Transverse colon (tissue), 4 donors: ENCODE data around the gene MEF2A. TPM values are rescaled to one million over a fixed set of nuclear protein-coding genes. Genes with fewer than 3 reads are reported as not detected.
"Not testable (repeated sequence)": the region's sequence is repeated elsewhere in the genome, so short reads cannot be mapped to it uniquely, and the experiment has no call there.

Source experiments
- DNase-seq: peaks from one replicate; pipeline ENCODE4 v3.0.0-alpha.2; 2019
- H3K27ac ChIP-seq, 4 donors: fragments of 200-600 bp; sonication (generic); 2 replicates each; pipeline ENCODE4 v1.5.1; 2016 to 2018; ENCODE audit warnings: inconsistent platforms in 4 of 4
- H3K27me3 ChIP-seq: fragments of 200-600 bp; sonication (generic); 2 replicates; pipeline ENCODE4 v1.5.1; 2017; ENCODE audit warnings: inconsistent platforms
- H3K36me3 ChIP-seq, 4 donors: fragments of 200-600 bp; sonication (generic); 2 replicates each; pipeline ENCODE4 v1.5.1; 2017 to 2019; ENCODE audit warnings: inconsistent platforms in 4 of 4
- H3K4me1 ChIP-seq, 4 donors: fragments of 200-600 bp; sonication (generic); 2 replicates each; pipeline ENCODE4 v1.5.1; 2017 to 2020; ENCODE audit warnings: inconsistent platforms in 4 of 4
- H3K4me3 ChIP-seq, 4 donors: fragments of 200-600 bp; sonication (generic); 1 replicate in 1 of 4; 2 replicates in 3 of 4; pipeline versions ENCODE4 v1.5.1 to v1.6.1; 2017 to 2019; ENCODE audit warnings: inconsistent platforms in 4 of 4
- H3K9me3 ChIP-seq, 2 donors: fragments of 200-600 bp; sonication (generic); 2 replicates each; pipeline ENCODE4 v1.5.1; 2017 to 2019; ENCODE audit warnings: inconsistent platforms in 2 of 2
- CTCF ChIP-seq, 5 experiments: fragments of 200-600 bp in 3 of 5; fragments of 450-650 bp in 2 of 5; sonication (generic) in 3 of 5; IDR thresholded peaks; 1 replicate in 2 of 5; 2 replicates in 3 of 5; pipeline ENCODE4 v1.5.1; 2016 to 2017; ENCODE audit warnings: antibody characterized with exemption in 5 of 5, inconsistent platforms in 3 of 5, mild to moderate bottlenecking in 2 of 5, moderate library complexity in 1 of 5
- EP300 ChIP-seq: sonication (generic); formaldehyde crosslinking; IDR thresholded peaks from one replicate; pipeline ENCODE4 v1.6.1; 2017; ENCODE audit warnings: antibody characterized with exemption, low read depth
- POLR2A ChIP-seq: fragments of 450-650 bp; IDR thresholded peaks from one replicate; pipeline ENCODE4 v1.6.1; 2016; ENCODE audit warnings: antibody characterized with exemption, mild to moderate bottlenecking, moderate library complexity
- POLR2AphosphoS5 ChIP-seq, 3 donors: sonication (generic); formaldehyde crosslinking; IDR thresholded peaks; one replicate each; pipeline ENCODE4 v1.6.1; 2016; ENCODE audit warnings: antibody characterized with exemption in 3 of 3
- WGBS, 2 donors: methylation state at CpG; one replicate each; pipeline ENCODE4 v1.1.5; 2018; ENCODE audit warnings: low coverage in 1 of 2; 5-methylcytosine and 5-hydroxymethylcytosine counted together
- in situ Hi-C, 4 donors: fragments of 200-750 bp; cut with MboI; loops; one replicate each; pipeline versions ENCODE4 v1.15.0 to v1.15.1; 2017; ENCODE audit warnings: low sequenced_read_pairs in 3 of 4, low pct_ligation_motif_present in 1 of 4, low pct_unique_long_range_greater_than_20kb in 1 of 4
- intact Hi-C: fragments of 100-400 bp; cut with DNase I; formaldehyde crosslinking; loops from one replicate; pipeline ENCODE4 v1.15.1; 2023; ENCODE audit warnings: low total_unique reads
- total RNA-seq, 4 donors: library from RNA; depleted of rRNA; stranded (reverse); fragments of >200 nt; gene quantifications; one replicate each; pipeline ENCODE4 v1.1.0, GENCODE V29; 2016

Gene MEF2A
- total RNA-seq, 4 donors from 2014 or later = 37.4 to 62.5 (median 51.8) TPM

- no peak for DNase-seq
- Histone ChIP-seq H3K4me1 (no peaks in the 10 kb centered on the region), H3K27me3 (no peaks in the 10 kb centered on the region), H3K36me3 (peaks cover 0 to 8% (median 3%) of the 10 kb centered on the region in 4 donors), H3K9me3 (peaks cover 0 to 4% of the 10 kb centered on the region in 2 donors), H3K4me3 (no peak overlapping the region), H3K27ac (no peak overlapping the region)
- TF ChIP-seq EP300 (no peak), CTCF (IDR thresholded peaks at IDR 0.05) (no peak), POLR2AphosphoS5 (IDR thresholded peaks at IDR 0.05) (no peak), POLR2A (no peak)
- intact Hi-C loops (no loop called here), in situ Hi-C loops (no loop called here)
- WGBS, 2 donors = 82 to 92% methylated on average over 6 of the region's 6 CpGs
These were observed 85.4 kb downstream of the MEF2A start for GRCh38 chr15:99651023-99651807.

GRCh38 chr15:99656205-99656604 is 90.4 kb downstream of the MEF2A start:
- TF ChIP-seq EP300 = no peak
- no peak for TF ChIP-seq CTCF (IDR thresholded peaks at IDR 0.05)
- TF ChIP-seq POLR2AphosphoS5 (IDR thresholded peaks at IDR 0.05) = no peak
- no peak for TF ChIP-seq POLR2A
- Histone ChIP-seq H3K9me3 (no peaks in the 10 kb centered on the region), H3K4me3 (no peak overlapping the region), H3K4me1 (no peaks in the 10 kb centered on the region), H3K27me3 (no peaks in the 10 kb centered on the region), H3K36me3 (no peaks in the 10 kb centered on the region), H3K27ac (no peak overlapping the region)
- intact Hi-C loops (no loop called here), in situ Hi-C loops (no loop called here)
- 98 to 100% methylated on average over 1 of the region's 1 CpG for WGBS, 2 donors
- no peak for DNase-seq

- Histone ChIP-seq H3K9me3 (no peaks in the 10 kb centered on the region), H3K27ac (no peak overlapping the region), H3K4me3 (no peak overlapping the region), H3K4me1 (peaks cover 0 to 7% (median 0%) of the 10 kb centered on the region in 4 donors), H3K36me3 (no peaks in the 10 kb centered on the region), H3K27me3 (no peaks in the 10 kb centered on the region)
- no peak for DNase-seq
- intact Hi-C loops = loop anchor here (1.0 kb wide), 1 partner anchor 80 kb away; no protein-coding TSS in a partner anchor
- TF ChIP-seq POLR2AphosphoS5 (IDR thresholded peaks at IDR 0.05) = no peak
- no peak for TF ChIP-seq EP300
- WGBS, 2 donors = 87 to 95% methylated on average over 2 of the region's 2 CpGs
- in situ Hi-C loops = no loop called here
These were observed 92.2 kb downstream of the MEF2A start for GRCh38 chr15:99657996-99658395.

- DNase-seq = no peak
- intact Hi-C loops (no loop called here), in situ Hi-C loops (loop anchor here in 1 of 4 donors (10.0 kb wide), 1 partner anchor 68 kb away; no protein-coding TSS in a partner anchor)
- H3K27me3 ChIP-seq = no peaks in the 10 kb centered on the region
- no peaks in the 10 kb centered on the region for H3K36me3 ChIP-seq
- H3K27ac ChIP-seq = no peak overlapping the region
- TF ChIP-seq POLR2A (no peak), POLR2AphosphoS5 (IDR thresholded peaks at IDR 0.05) (no peak), CTCF (IDR thresholded peaks at IDR 0.05) (no peak), EP300 (no peak)
- 68 to 74% methylated on average over 2 of the region's 2 CpGs for WGBS, 2 donors
- peaks cover 0 to 8% (median 0%) of the 10 kb centered on the region in 4 donors for H3K4me1 ChIP-seq
- H3K9me3 ChIP-seq = no peaks in the 10 kb centered on the region
- no peak overlapping the region for H3K4me3 ChIP-seq
These were observed 97.1 kb downstream of the MEF2A start for GRCh38 chr15:99662903-99663302.

GRCh38 chr15:99666073-99666472 is 100.3 kb downstream of the MEF2A start:
- H3K36me3 ChIP-seq, H3K27ac ChIP-seq, DNase-seq, H3K4me3 ChIP-seq, H3K9me3 ChIP-seq, intact Hi-C loops, H3K27me3 ChIP-seq: not testable (repeated sequence)
- in situ Hi-C loops = loop anchor here in 1 of 4 donors (10.0 kb wide), 1 partner anchor 71 kb away; no protein-coding TSS in a partner anchor
- WGBS, 2 donors = 96 to 98% methylated on average over 6 of the region's 6 CpGs
- H3K4me1 ChIP-seq = peaks cover 0 to 16% (median 0%) of the 10 kb centered on the region in 4 donors
